Endothelial cell of umbilical vein (primary cell): ENCODE results near the gene TENM4. TPM values are rescaled to one million over a fixed set of nuclear protein-coding genes. Genes with fewer than 3 reads are reported as not detected.

Source experiments
- BruUV-seq: library from RNA; stranded (reverse); fragments of 400-500 nt; replicated peaks from 2 replicates; lab custom pipeline; 2021; lab: Mats Ljungman, UMichigan
- CTCF ChIA-PET: fragments of 300-600, 350-600 bp; sonication (Branson Sonifier 250); formaldehyde crosslinking; loops from one replicate; lab custom pipeline; 2021; ENCODE audit warnings: antibody characterized with exemption, inconsistent platforms; lab: Charles Lee
- POLR2A ChIA-PET: fragments of 300-600, 350-600 bp; sonication (Branson Sonifier 250); formaldehyde crosslinking; loops from one replicate; lab custom pipeline; 2021; ENCODE audit warnings: antibody characterized with exemption, inconsistent platforms; lab: Charles Lee
- DNase-seq: peaks from one replicate; pipeline ENCODE4 v3.0.0-alpha.2; 2011; ENCODE audit warnings: low read depth, low spot score
- FAIRE-seq: peaks from 2 replicates; lab custom pipeline; 2011; peaks lifted over from hg19 to GRCh38; lab: Jason Lieb, UNC
- H2AFZ ChIP-seq: 2 replicates; pipeline ENCODE4 v1.6.0; 2012; ENCODE audit warnings: low read depth, low read length, control low read depth, inconsistent platforms
- H3K27ac ChIP-seq: 2 replicates; pipeline ENCODE4 v1.5.1; 2011; ENCODE audit warnings: low read depth, mild to moderate bottlenecking, control low read depth, low read length, moderate library complexity; ENCODE audit not compliant: insufficient read depth
- H3K27me3 ChIP-seq, 2 experiments: 2 replicates each; pipeline versions ENCODE4 v1.6.0 to v1.6.1; 2011; ENCODE audit warnings: low read length in 2 of 2, mixed read lengths in 1 of 2; ENCODE audit not compliant: control insufficient read depth in 2 of 2, insufficient read depth in 2 of 2
- H3K36me3 ChIP-seq, 2 experiments: 2 replicates in 1 of 2; 3 replicates in 1 of 2; pipeline ENCODE4 v1.5.1; 2011; ENCODE audit warnings: low read length in 2 of 2, mild to moderate bottlenecking in 1 of 2, moderate library complexity in 1 of 2; ENCODE audit not compliant: control insufficient read depth in 2 of 2, insufficient read depth in 2 of 2; ENCODE audit errors: extremely low read depth in 1 of 2
- H3K4me1 ChIP-seq: 3 replicates; pipeline ENCODE4 v1.5.1; 2011; ENCODE audit warnings: mild to moderate bottlenecking, low read length; ENCODE audit not compliant: control insufficient read depth, insufficient read depth; ENCODE audit errors: extremely low read depth
- H3K4me2 ChIP-seq: 2 replicates; pipeline ENCODE4 v1.6.1; 2011; ENCODE audit warnings: low read length, control low read depth, mixed read lengths; ENCODE audit not compliant: insufficient read depth
- H3K4me3 ChIP-seq, 3 experiments: fragments of 200-600 bp in 1 of 3; sonication (generic), shearing (Covaris generic) in 1 of 3; replicated peaks in 1 of 3; 2 replicates each; pipeline ENCODE4 v1.5.1; 2011 to 2016; ENCODE audit warnings: control low read depth in 3 of 3, low read length in 3 of 3, mild to moderate bottlenecking in 2 of 3, inconsistent platforms in 1 of 3, low read depth in 1 of 3, moderate library complexity in 1 of 3; ENCODE audit not compliant: insufficient read depth in 1 of 3
- H3K79me2 ChIP-seq: 2 replicates; pipeline ENCODE4 v1.6.0; 2012; ENCODE audit warnings: low read length, inconsistent platforms; ENCODE audit not compliant: control insufficient read depth, insufficient read depth
- H3K9ac ChIP-seq: replicated peaks from 2 replicates; pipeline ENCODE3; 2011; ENCODE audit warnings: low read length, control low read depth; ENCODE audit not compliant: insufficient read depth; ENCODE audit errors: extremely low read depth
- H3K9me1 ChIP-seq: replicated peaks from 3 replicates; pipeline ENCODE4 v1.6.0; 2011; ENCODE audit warnings: mild to moderate bottlenecking, low read length; ENCODE audit not compliant: control insufficient read depth, insufficient read depth; ENCODE audit errors: extremely low read depth
- H3K9me3 ChIP-seq: replicated peaks from 2 replicates; pipeline ENCODE4 v1.5.1; 2012; ENCODE audit warnings: low read length, inconsistent platforms; ENCODE audit not compliant: control insufficient read depth, insufficient read depth
- H4K20me1 ChIP-seq: replicated peaks from 2 replicates; pipeline ENCODE3; 2011; ENCODE audit warnings: mild to moderate bottlenecking, low read length; ENCODE audit not compliant: control insufficient read depth, insufficient read depth; ENCODE audit errors: extremely low read depth
- EZH2 ChIP-seq: IDR thresholded peaks from 2 replicates; pipeline ENCODE4 v1.6.1; 2012; ENCODE audit warnings: borderline replicate concordance, low read depth, mild to moderate bottlenecking, moderate library complexity, low read length, inconsistent platforms; ENCODE audit not compliant: severe bottlenecking
- FOS ChIP-seq: IDR thresholded peaks from 2 replicates; pipeline ENCODE4 v1.6.1; 2011; ENCODE audit warnings: mild to moderate bottlenecking, low read length, moderate library complexity, borderline replicate concordance; ENCODE audit not compliant: insufficient read depth
- GATA2 ChIP-seq: IDR thresholded peaks from 2 replicates; pipeline ENCODE4 v1.7.0; 2011; ENCODE audit warnings: low read depth, mild to moderate bottlenecking, moderate library complexity, mixed read lengths, low read length; ENCODE audit not compliant: insufficient read length, insufficient read depth
- JUN ChIP-seq: IDR thresholded peaks from 2 replicates; pipeline ENCODE4 v1.6.1; 2011; ENCODE audit warnings: borderline replicate concordance, low read depth; ENCODE audit not compliant: insufficient read length, insufficient read depth
- MYC ChIP-seq: IDR thresholded peaks from one replicate; pipeline ENCODE4 v1.6.1; 2011; ENCODE audit warnings: mild to moderate bottlenecking, low read depth, low read length
- POLR2A ChIP-seq: IDR thresholded peaks from 2 replicates; pipeline ENCODE4 v1.6.1; 2012; ENCODE audit warnings: low read depth, mild to moderate bottlenecking, control low read depth, low read length
- POLR2AphosphoS5 ChIP-seq: IDR thresholded peaks from 2 replicates; pipeline ENCODE4 v1.6.1; 2012; ENCODE audit warnings: low read depth, mild to moderate bottlenecking, control low read depth, low read length, moderate library complexity; ENCODE audit not compliant: insufficient read depth
- dilution Hi-C: fragments of 300-500 bp; cut with MboI; formaldehyde crosslinking; loops from one replicate; pipeline ENCODE4 v1.15.0; 2019; ENCODE audit warnings: low sequenced_read_pairs; ENCODE audit not compliant: extremely low pct_ligation_motif_present
- intact Hi-C: fragments of 100-400 bp; cut with micrococcal nuclease; formaldehyde crosslinking; loops from one replicate; pipeline ENCODE4 v1.10.0; 2022
- polyA plus RNA-seq, 4 experiments: library from polyadenylated mRNA; depleted of rRNA in 3 of 4; stranded (reverse) in 3 of 4; unstranded in 1 of 4; fragments of >200 nt; gene quantifications; 2 replicates each; pipeline versions ENCODE4 v1.2.1 to v1.2.3, GENCODE V29; 2011 to 2012; ENCODE audit warnings: missing spikeins in 1 of 4
- total RNA-seq: library from RNA; stranded (reverse); gene quantifications from 2 replicates; pipeline ENCODE4 v1.2.3, GENCODE V29; 2021
- TF ChIP-seq, protein P1 (sequence below), 2 donors: IDR thresholded peaks; 1 replicate in 1 of 2; 2 replicates in 1 of 2; pipeline ENCODE4 v1.5.1; 2011; ENCODE audit warnings: low read length in 2 of 2, mild to moderate bottlenecking in 2 of 2, moderate library complexity in 2 of 2, control low read depth in 1 of 2, inconsistent platforms in 1 of 2, low read depth in 1 of 2; ENCODE audit not compliant: insufficient read depth in 1 of 2; ENCODE audit errors: extremely low read depth in 1 of 2
- TF ChIP-seq, protein P2 (sequence below): IDR thresholded peaks from 2 replicates; pipeline ENCODE4 v1.6.1; 2011; ENCODE audit not compliant: insufficient read depth, insufficient read length

Gene TENM4
- total and polyA plus RNA-seq, 2 donors (not counting 3 experiments of a cell fraction or from before 2014, with no cell fraction given): 0.06 to 0.27 TPM

DNA sequence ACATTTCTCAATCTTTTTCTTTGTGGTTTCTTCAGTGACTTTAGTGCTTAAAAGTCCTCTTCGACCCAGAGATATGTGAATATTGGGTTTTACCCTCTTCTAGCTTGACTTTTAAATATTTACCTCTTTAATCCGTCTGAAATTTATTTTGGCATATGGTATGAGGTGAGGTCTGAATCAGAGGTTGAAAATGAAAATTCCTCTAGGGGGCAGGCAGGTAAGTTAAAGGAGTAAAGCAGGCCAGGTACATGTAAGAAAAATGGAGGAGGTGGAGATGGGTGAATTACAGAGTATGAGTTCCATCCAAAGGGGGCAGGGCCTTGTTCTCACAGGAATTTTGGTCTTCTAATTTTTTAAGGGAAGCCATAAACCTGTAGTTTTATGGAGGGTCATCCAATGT is 602.4 kb downstream of the TENM4 start:
- FAIRE-seq (no peak), DNase-seq (no peak)
- Histone ChIP-seq H3K4me3 (no peak overlapping the region), H3K27me3 (no peaks in the 10 kb centered on the region), H3K36me3 (no peaks in the 10 kb centered on the region), H2AFZ (no peak overlapping the region), H3K4me1 (no peaks in the 10 kb centered on the region), H3K27ac (no peak overlapping the region), H3K9ac (no peak overlapping the region), H3K9me1 (no peaks in the 10 kb centered on the region), H3K79me2 (no peaks in the 10 kb centered on the region), H3K4me2 (no peak overlapping the region), H3K9me3 (no peaks in the 10 kb centered on the region), H4K20me1 (no peaks in the 10 kb centered on the region)
- ChIA-PET POLR2A (no interaction called here), CTCF (interaction anchor here (1.1 kb wide), 1 partner anchor 13 kb away, joined by 3 read pairs; no protein-coding TSS in a partner anchor)
- TF ChIP-seq MYC (no peak), GATA2 (no peak), POLR2AphosphoS5 (no peak), POLR2A (no peak), JUN (no peak), EZH2 (no peak), FOS (no peak)
- TF ChIP-seq, protein P1, sequence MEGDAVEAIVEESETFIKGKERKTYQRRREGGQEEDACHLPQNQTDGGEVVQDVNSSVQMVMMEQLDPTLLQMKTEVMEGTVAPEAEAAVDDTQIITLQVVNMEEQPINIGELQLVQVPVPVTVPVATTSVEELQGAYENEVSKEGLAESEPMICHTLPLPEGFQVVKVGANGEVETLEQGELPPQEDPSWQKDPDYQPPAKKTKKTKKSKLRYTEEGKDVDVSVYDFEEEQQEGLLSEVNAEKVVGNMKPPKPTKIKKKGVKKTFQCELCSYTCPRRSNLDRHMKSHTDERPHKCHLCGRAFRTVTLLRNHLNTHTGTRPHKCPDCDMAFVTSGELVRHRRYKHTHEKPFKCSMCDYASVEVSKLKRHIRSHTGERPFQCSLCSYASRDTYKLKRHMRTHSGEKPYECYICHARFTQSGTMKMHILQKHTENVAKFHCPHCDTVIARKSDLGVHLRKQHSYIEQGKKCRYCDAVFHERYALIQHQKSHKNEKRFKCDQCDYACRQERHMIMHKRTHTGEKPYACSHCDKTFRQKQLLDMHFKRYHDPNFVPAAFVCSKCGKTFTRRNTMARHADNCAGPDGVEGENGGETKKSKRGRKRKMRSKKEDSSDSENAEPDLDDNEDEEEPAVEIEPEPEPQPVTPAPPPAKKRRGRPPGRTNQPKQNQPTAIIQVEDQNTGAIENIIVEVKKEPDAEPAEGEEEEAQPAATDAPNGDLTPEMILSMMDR (IDR thresholded peaks at IDR 0.05; ENCODE audit: extremely low read depth in 1 of 2, insufficient read depth in 1 of 2, low read depth in 1 of 2, low read length in 2 of 2): no peak
- TF ChIP-seq, protein P2, sequence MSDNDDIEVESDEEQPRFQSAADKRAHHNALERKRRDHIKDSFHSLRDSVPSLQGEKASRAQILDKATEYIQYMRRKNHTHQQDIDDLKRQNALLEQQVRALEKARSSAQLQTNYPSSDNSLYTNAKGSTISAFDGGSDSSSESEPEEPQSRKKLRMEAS: no peak
- BruUV-seq: no TSS peak
- intact Hi-C loops (no loop called here), dilution Hi-C loops (no loop called here)
